ENCODE measurements around the gene TRUB2.
"Not testable (repeated sequence)": the region's sequence is repeated elsewhere in the genome, so short reads cannot be mapped to it uniquely, and the experiment has no call there.

Gene TRUB2

GRCh38 chr9:128298535-128299482, 23.4 kb downstream of the TRUB2 start:
- no peak for DNase-seq

DNA sequence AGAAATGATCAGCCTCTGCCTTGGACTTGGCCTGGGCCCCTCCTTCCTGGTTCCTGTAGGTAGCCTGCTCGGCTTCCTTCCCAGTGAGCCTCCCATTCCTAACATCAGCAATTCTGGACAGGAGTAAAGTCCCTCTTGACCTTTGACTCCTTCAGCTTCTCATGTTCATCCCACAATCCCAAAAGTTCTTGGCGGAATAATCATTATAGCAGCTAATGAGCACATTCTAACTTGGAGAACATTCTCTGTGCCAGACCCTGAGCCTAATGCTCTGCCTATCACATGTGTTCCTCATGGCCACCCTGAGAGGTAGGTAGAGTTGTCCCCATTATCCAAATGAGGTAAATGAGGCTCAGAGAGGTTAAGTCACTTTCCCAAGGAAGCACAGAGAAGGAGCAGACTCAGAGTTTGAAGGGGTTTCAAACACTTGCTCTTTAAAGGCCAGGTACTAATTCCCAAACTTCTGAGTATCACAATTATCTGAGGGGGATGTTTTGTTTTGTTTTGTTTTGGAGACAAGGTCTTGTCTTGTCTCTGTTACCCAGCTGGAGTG, 24.9 kb downstream of the TRUB2 start:
- DNase-seq = no peak

DNA sequence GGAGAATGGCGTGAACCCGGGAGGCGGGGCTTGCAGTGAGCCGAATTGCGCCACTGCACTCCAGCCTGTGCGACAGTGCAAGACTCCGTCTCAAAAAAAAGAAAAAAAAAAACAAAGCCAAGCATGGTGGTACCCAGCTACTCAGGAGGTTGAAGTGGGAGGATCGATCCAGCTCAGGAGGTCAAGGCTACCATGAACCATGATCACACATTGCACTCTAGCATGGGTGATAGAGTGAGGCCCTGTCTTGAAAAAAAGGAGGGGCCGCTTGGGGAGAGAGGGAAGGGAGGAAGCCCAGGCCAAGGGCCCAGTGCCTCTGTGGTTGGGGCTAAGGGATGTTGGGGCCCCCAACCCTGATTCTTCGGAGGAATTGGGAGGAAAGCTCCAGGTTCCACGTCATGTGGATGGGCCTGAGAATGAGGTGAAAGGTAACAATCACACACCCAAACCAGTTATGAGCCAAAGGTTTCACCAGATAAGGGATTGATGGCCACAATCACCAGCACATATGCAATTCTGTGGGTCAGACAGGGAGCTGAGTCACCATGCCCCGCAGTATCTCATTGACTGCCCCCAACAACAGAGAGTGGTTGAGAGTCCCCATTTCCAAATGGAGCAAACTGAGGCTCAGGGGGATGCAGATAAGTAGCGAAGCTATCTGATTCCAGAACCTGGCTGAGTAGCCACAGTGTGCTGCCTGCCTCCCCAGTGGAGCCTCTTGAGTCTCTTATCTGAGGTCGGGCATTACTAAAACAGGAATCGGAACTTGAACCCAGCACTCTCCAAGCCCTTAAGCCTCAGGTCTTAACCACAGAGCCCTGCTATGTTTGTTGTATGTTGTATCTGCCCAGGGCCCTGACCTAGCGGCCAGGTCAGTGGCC, 25.7 kb downstream of the TRUB2 start:
- DNase-seq = no peak

- DNase-seq = no peak
These were observed 28.1 kb downstream of the TRUB2 start for GRCh38 chr9:128294142-128294541.

DNA sequence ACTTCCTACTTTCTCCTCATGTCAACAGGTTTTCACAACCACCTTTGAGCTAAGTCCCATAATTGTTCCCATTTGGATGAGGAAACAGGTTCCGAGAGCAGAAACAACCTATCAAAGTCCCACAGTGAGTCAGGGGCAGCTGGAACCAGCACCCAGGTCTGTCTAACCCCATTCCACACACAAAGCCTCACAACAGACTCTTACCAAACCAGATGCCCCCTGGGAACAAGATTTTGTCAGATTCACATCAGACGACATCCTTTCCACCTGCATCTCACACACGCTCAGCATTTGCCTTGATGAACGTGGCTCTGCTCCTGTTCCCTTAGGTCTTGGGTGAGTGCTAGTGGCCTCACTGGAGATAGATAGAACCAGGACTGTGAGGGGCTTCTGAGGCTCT, 29.2 kb downstream of the TRUB2 start:
- DNase-seq = no peak

DNA sequence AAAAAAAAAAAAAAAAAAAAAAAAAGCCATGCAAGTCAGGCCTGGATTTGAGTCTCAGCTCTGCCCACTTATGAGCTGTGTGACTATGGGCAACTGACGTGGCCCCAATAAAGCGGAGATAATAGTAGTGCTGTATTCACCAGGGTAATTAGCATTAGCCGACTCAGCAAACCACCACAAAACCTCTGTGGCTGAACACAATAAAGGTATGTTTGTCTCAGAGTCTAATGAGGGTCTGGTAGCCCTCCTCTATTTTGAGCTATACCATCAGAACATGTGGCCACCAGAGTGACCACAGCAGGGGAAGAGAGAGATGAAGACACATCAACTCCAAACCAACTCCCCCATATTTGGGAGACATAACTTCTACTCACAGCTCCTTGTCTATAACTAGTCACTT, 30.2 kb downstream of the TRUB2 start:
- DNase-seq = no peak

DNA sequence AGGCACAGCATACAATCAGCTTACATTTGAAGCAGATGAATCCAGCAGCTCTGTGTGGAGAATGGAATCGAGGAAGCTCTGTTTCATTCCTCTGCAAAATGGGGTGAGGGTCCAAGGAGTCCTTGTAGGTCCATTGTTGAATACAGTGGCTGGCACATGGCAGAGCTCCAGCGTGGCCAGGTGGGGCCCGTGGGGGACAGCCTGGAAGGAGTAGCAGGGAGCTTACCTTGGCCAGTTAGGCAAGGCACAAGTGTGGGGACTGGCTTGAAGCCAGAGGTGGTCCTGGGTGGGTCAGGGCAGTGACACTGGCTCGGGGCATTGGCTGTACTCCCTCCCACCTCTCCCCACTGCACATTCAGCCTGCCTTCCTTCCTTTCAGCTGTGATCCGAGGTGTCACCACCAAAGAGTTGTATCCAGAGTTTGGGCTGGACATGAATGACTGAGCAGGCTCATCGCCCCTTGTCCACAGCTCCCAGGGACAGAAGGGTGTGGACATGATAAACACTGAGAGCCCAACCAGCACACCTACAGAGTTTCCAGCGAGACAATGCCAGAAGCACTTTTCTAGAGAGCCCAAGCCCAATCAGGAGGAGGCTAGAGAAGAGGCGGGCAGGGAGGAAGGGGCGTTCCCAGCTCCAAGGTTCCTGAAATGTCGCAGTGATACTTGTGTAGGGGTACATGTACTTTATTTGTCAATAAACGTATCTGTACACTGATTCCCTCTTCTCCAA, 33.8 kb downstream of the TRUB2 start:
- DNase-seq = no peak

DNA sequence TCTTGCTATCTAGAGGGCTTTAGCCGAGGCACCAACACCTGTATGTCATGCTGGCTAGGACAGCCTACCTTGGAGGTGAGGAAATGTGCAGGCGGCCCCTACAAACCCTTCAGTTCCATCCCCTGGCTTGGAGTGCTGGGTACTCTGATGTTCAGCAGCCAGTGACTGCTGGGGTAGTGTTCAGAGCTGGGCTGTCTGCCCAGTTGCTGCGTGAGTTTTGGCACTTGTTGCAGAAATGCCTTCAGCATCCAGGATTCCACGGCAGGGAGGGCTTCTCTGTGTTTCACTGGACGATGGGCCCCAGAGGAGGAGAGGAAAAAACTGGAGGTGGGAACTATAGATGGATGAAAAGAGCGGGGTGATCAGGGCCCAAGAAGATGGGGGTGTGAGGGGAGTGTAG, 35.8 kb downstream of the TRUB2 start:
- DNase-seq = peak in 1 of 2 experiments; percentile 17

DNA sequence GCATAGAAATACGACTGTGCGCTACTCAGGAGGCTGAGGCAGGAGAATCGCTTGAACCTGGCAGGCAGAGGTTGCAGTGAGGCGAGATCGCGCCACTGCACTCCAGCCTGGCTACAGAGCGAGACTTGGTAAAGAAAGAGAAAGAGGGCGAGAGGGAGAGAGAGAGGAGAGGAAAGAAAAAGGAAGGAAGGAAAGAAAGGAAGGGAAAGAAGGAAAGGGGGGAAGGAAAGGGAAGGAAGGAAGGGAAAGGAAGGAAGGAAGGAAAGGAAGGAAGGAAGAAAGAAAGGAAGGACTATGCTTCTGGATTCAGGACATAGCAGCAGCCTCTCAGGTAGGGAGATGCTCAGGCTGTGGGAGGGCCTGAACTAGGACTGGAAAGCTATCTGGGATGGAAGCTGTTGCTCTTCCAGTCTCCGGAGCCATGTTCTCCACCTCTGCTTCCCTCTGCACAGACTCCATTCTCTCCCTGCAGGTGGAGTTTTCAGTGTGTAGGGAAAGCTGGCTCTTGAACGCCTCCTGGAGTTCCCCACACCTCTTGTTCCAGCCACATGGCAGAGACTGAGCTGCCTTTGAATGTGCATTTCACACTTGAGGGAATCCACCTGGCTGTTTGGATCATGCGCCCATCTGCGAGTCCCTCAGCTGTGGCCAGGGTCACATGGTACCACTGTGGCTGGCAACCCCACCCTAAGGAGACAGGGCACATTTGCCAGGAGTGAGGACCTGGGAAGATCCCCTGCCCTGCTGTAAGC, 37.0 kb downstream of the TRUB2 start:
- DNase-seq = peak in 1 of 2 experiments; percentile 4

GRCh38 chr9:128282500-128282899, 39.7 kb downstream of the TRUB2 start:
- DNase-seq = no peak

- DNase-seq = no peak
These were observed 42.1 kb downstream of the TRUB2 start for GRCh38 chr9:128280084-128280622.

DNA sequence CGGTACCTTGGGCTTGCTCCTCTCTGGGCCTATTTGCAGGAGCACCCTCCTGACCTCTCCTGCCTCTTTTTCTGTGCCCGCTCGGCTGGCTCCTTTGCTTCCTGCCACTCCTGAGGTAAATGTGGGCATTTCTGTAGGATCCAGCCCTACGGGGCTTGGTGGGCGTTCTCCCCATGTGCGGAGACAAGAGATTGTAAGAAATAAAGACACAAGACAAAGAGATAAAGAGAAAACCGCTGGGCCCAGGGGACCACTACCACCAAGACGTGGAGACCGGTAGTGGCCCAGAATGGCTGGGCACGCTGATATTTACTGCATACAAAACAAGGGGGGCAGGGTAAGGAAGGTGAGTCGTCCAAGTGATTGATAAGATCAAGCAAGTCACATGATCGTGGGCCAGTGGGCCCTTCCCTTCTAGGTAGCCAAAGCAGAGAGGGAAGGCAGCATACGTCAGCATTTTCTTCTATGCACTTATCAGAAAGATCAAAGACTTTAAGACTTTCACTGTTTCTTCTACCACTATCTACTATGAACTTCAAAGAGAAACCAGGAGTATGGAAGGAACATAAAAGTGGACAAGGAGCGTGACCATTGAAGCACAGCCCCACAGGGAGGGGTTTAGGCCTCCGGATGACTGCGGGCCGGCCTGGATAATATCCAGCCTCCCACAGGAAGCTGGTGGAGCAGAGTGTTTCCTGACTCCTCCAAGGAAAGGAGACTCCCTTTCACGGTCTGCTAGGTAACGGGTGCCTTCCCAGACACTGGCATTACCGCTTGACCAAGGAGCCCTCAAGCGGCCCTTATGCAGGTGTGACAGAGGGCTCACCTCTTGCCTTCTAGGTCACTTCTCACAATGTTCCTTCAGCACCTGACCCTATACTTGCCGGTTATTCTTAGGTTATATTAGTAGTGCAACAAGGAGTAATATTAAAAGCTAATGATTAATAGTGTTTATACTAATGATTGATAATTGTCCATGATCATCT, 42.9 kb downstream of the TRUB2 start:
- not testable (repeated sequence) for DNase-seq

DNA sequence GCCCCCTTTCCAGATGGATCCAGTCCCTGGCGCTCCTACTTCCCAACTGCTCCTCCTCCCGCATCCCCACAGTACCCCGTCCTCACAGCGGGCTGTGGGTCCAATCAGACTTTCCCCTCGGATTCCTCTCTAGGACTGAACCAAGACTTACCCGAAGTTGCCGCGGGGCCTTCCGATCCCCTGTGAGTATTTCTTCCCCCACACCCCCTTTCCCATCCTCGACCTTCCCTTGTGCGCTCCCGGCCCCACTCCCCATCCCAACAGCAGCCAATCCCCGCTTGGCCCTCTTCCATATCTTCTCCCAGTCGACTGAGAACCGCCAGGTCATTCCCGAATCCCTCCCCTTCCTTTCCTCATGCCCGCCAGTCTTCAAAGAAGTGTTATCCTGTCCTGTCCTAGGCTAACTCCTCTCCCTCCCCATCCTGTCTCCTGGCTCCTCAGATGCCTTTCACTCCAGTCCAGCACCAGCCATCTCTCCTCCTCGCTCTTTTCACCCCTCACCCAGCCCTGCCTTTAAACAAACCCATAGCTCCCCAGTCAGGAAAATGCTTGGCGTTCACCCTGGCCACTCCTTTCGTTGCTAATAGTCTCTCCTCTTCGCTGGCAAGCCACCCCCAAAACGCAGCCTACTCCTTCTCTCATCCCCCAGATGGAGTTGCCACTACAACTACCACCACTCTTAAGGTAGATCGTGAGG, 45.5 kb downstream of the TRUB2 start:
- DNase-seq = no peak

DNA sequence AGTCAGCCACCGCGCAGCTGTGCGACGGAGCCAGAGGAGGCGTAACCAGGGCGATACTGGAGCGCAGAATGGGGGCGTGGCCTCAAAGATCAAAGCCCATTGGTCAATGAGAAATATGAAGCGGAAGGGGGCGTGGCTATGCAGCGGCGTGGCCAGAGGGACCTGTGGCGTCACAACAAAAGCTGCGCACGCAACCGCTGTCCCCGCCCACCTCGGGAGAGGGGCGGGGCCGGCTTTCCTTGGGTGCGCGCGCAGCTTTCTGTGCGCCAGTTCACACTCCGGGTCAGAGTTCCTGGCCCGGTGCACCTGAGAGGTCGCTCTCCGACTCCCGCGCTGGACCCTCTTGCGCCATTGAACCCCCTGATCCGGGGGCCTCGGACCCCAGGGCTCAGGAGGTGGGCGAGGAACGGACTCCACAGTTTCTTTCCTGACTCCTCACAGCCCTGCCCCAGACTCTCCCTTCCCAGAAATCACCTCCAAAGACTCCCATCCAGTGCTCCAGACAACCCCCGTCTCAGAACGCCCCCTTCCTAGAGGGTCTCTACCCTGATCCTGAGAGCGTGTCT, 46.2 kb downstream of the TRUB2 start, which contains the start of gene SWI5:
TSS of gene SWI5 (plus strand) at position 269 of the 566 bp plus-strand sequence.
- peak; percentile 84 to 92 for DNase-seq

DNA sequence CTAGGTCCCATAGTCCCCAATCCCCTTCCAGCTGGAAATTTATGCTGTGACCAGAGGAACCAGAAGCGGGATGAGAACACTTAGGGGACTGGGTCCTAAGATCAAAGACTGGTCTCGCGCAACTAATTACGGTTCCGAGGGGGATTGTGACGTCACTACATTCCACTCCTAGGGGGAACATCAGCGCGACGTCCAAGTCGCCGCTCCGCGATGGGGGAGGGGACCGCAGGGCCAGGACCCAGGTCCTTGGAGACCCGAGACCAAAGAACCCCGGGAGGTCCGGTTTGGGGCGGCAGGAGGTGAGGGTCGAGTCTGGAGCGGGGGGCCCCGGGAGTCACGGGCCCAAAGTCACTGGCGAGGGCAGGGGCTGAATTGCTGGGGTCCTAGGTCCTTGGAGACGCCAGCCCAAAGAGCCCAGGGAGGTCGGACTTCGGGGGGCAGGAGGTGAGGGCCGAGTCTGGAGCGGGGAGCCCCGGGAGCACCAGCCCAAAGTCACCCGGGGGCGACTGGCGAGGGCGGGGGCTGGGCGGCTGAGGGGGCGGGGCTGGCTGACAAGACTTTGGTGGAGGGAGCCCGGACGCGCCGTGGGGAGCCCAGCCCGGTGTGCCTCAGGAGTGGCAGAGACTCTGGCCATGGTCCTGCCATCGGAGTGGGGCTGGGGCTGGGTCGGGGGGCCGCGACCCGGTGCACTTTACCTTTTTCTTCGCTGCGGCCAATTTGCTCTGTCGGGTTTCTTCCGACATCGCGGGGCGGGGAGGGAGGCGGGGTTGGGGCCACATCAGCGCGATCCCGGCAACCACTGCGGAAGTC, 46.8 kb downstream of the TRUB2 start, which contains the start of gene GOLGA2:
TSS of gene GOLGA2 (minus strand) at position 810 of the 810 bp plus-strand sequence. CDS start at position 779, 31 bp downstream.
- DNase-seq = no peak

- DNase-seq = no peak
These were observed 48.0 kb downstream of the TRUB2 start for GRCh38 chr9:128274245-128274644.

GRCh38 chr9:128271512-128271911, 50.7 kb downstream of the TRUB2 start:
- no peak for DNase-seq

GRCh38 chr9:128271112-128271511, 51.1 kb downstream of the TRUB2 start:
- no peak for DNase-seq

All from cerebellar nuclear complex (tissue), 1 donor.